K562 (cell line): ENCODE measurements around the gene NDUFAF5. TPM values are rescaled to one million over a fixed set of nuclear protein-coding genes. Genes with fewer than 3 reads are reported as not detected.

Source experiments
- ATAC-seq: fragments of 200-7000 bp; cut with Tn5 transposase; 3 replicates; pipeline ENCODE4 v1.9.1; 2020; ENCODE audit warnings: moderate library complexity
- BruUV-seq: library from RNA; stranded (reverse); fragments of 400-500 nt; replicated peaks from 2 replicates; lab custom pipeline; 2021; lab: Mats Ljungman, UMichigan
- CTCF ChIA-PET: fragments of 300-600 bp; formaldehyde crosslinking; extraction: SDS; loops from one replicate; lab custom pipeline; 2021; ENCODE audit warnings: low intra/inter-chr PET ratio; lab: Yijun Ruan, JAX
- POLR2A ChIA-PET: fragments of 300-600, 350-650 bp; sonication (Branson Sonifier 250); formaldehyde crosslinking; extraction: SDS; loops from one replicate; lab custom pipeline; 2021; ENCODE audit warnings: antibody characterized with exemption, inconsistent platforms; lab: Yijun Ruan, JAX
- DNase-seq, 4 experiments: peaks; one replicate each; pipeline versions ENCODE4 v3.0.0 to v3.0.0-alpha.2; 2011 to 2018; ENCODE audit warnings: low spot score in 3 of 4, mixed read lengths in 3 of 4; ENCODE audit errors: extremely low read depth in 1 of 4
- FAIRE-seq: peaks from 2 replicates; lab custom pipeline; 2011; peaks lifted over from hg19 to GRCh38; lab: Jason Lieb, UNC
- H2AFZ ChIP-seq: 2 replicates; pipeline ENCODE4 v1.6.0; 2011; ENCODE audit warnings: low read depth, low read length, control low read depth, inconsistent platforms
- H3K27ac ChIP-seq: fragments of 200-600 bp; 3 replicates; pipeline ENCODE4 v1.8.0; 2011; ENCODE audit warnings: low read depth, mild to moderate bottlenecking, control low read depth, inconsistent platforms, low read length, moderate library complexity, mixed read lengths; ENCODE audit errors: extremely low read depth
- H3K27me3 ChIP-seq, 2 experiments: fragments of 300-600 bp in 1 of 2; 2 replicates in 1 of 2; 3 replicates in 1 of 2; pipeline versions ENCODE4 v1.6.0 to v1.8.0; 2011; ENCODE audit warnings: inconsistent platforms in 2 of 2, low read length in 2 of 2, mild to moderate bottlenecking in 1 of 2, mixed read lengths in 1 of 2, moderate library complexity in 1 of 2; ENCODE audit not compliant: control insufficient read depth in 2 of 2, insufficient read depth in 2 of 2
- H3K36me3 ChIP-seq: fragments of 300-600 bp; 3 replicates; pipeline ENCODE4 v1.8.0; 2011; ENCODE audit warnings: mild to moderate bottlenecking, low read length, inconsistent platforms; ENCODE audit not compliant: control insufficient read depth, insufficient read depth
- H3K4me1 ChIP-seq, 2 experiments: fragments of 200-600 bp in 1 of 2; replicated peaks in 1 of 2; 2 replicates in 1 of 2; 3 replicates in 1 of 2; pipeline versions ENCODE4 v1.5.1 to v1.8.0; 2011; ENCODE audit warnings: inconsistent platforms in 2 of 2, low read length in 2 of 2, mild to moderate bottlenecking in 1 of 2, mixed read lengths in 1 of 2, moderate library complexity in 1 of 2; ENCODE audit not compliant: control insufficient read depth in 2 of 2, insufficient read depth in 2 of 2
- H3K4me2 ChIP-seq: 2 replicates; pipeline ENCODE4 v1.6.1; 2011; ENCODE audit warnings: low read length, control low read depth, inconsistent platforms, mixed read lengths; ENCODE audit not compliant: insufficient read depth
- H3K4me3 ChIP-seq: fragments of 200-600 bp; sonication (generic), shearing (Covaris generic); 2 replicates; pipeline ENCODE4 v1.5.1; 2016; ENCODE audit warnings: control low read depth, inconsistent platforms
- H3K79me2 ChIP-seq: fragments of 200-600 bp; 3 replicates; pipeline ENCODE4 v1.8.0; 2011; ENCODE audit warnings: low read length, inconsistent platforms; ENCODE audit not compliant: control insufficient read depth, insufficient read depth
- H3K9ac ChIP-seq, 2 experiments: 2 replicates each; pipeline versions ENCODE4 v1.6.0 to v1.6.1; 2011; ENCODE audit warnings: low read depth in 2 of 2, low read length in 2 of 2, control low read depth in 1 of 2, inconsistent platforms in 1 of 2, mild to moderate bottlenecking in 1 of 2, mixed read lengths in 1 of 2; ENCODE audit not compliant: insufficient read depth in 1 of 2
- H3K9me1 ChIP-seq: one replicate; pipeline ENCODE4 v1.6.0; 2011; ENCODE audit warnings: inconsistent platforms, mild to moderate bottlenecking, low read length, moderate library complexity; ENCODE audit not compliant: control insufficient read depth, insufficient read depth
- H3K9me3 ChIP-seq: replicated peaks from 2 replicates; pipeline ENCODE4 v1.5.1; 2011; ENCODE audit warnings: low read depth, low read length, inconsistent platforms; ENCODE audit not compliant: control insufficient read depth, insufficient read depth
- H4K20me1 ChIP-seq: replicated peaks from 2 replicates; pipeline ENCODE4 v1.6.1; 2011; ENCODE audit warnings: low read length, inconsistent platforms, mixed read lengths; ENCODE audit not compliant: control insufficient read depth, insufficient read depth
- CCNT2 ChIP-seq: IDR thresholded peaks from 2 replicates; pipeline ENCODE4 v1.6.1; 2011; ENCODE audit warnings: borderline replicate concordance, low read depth, mild to moderate bottlenecking, moderate library complexity, mixed read lengths, low read length; ENCODE audit not compliant: insufficient read length; ENCODE audit errors: extremely low read depth
- CREM ChIP-seq: IDR thresholded peaks from 2 replicates; pipeline ENCODE4 v1.6.1; 2014; ENCODE audit warnings: antibody characterized with exemption, low read depth
- FOS ChIP-seq: IDR thresholded peaks from 3 replicates; pipeline ENCODE4 v1.6.1; 2011; ENCODE audit not compliant: insufficient read length; ENCODE audit errors: extremely low read depth
- FOXM1 ChIP-seq, 2 experiments: fragments of 450-650 bp in 1 of 2; sonication (generic) in 1 of 2; formaldehyde crosslinking in 1 of 2; IDR thresholded peaks; 2 replicates each; pipeline versions ENCODE4 v1.6.1 to v1.9.0; 2017 to 2022; ENCODE audit warnings: low read depth in 2 of 2, mild to moderate bottlenecking in 2 of 2, missing genetic modification reagents in 1 of 2, moderate library complexity in 1 of 2
- GTF2F1 ChIP-seq: IDR thresholded peaks from 2 replicates; pipeline ENCODE4 v1.6.1; 2011; ENCODE audit warnings: low read depth, low read length, improper control_type of control experiment
- KAT2B ChIP-seq: IDR thresholded peaks from one replicate; pipeline ENCODE4 v1.6.1; 2012; ENCODE audit warnings: low read depth, mild to moderate bottlenecking, control low read depth, inconsistent platforms, low read length, moderate library complexity
- NCOA6 ChIP-seq: fragments of 450-650 bp; IDR thresholded peaks from 2 replicates; pipeline ENCODE4 v1.6.1; 2017; ENCODE audit warnings: mild to moderate bottlenecking
- NFYB ChIP-seq: IDR thresholded peaks from 2 replicates; pipeline ENCODE4 v1.6.1; 2011; ENCODE audit warnings: mild to moderate bottlenecking, moderate library complexity; ENCODE audit not compliant: insufficient read length; ENCODE audit errors: extremely low read depth
- RBFOX2 ChIP-seq: fragments of 200-400 bp; formaldehyde crosslinking; IDR thresholded peaks from 2 replicates; pipeline ENCODE4 v1.6.1; 2017; ENCODE audit warnings: low read depth, mild to moderate bottlenecking, low read length, moderate library complexity
- ZBTB7A ChIP-seq: IDR thresholded peaks from 2 replicates; pipeline ENCODE4 v1.6.1; 2011; ENCODE audit warnings: low read depth, mild to moderate bottlenecking, low read length, moderate library complexity, borderline replicate concordance; ENCODE audit not compliant: control insufficient read depth
- WGBS: fragments of 100-300 bp; shearing (Covaris generic); methylation state at CpG from one replicate; pipeline ENCODE4 v1.1.6; 2016; ENCODE audit warnings: low coverage, mixed read lengths; ENCODE audit not compliant: insufficient coverage; ENCODE audit errors: missing lambda C conversion rate; 5-methylcytosine and 5-hydroxymethylcytosine counted together
- in situ Hi-C: fragments of 300-500 bp; cut with MboI; formaldehyde crosslinking; loops from 4 replicates; pipeline ENCODE4 v1.15.0; 2018; ENCODE audit warnings: inconsistent platforms, mixed read lengths
- intact Hi-C: fragments of 100-400 bp; cut with micrococcal nuclease; formaldehyde crosslinking; loops from 2 replicates; pipeline ENCODE4 v1.14.2; 2022
- polyA plus RNA-seq, 8 experiments: library from polyadenylated mRNA; depleted of rRNA in 4 of 8; stranded (reverse) in 5 of 8; unstranded in 3 of 8; fragments of >200 nt; fragmentation: Nextera tagmentation in 2 of 8; fragmentation: Illumina TruSeq in 1 of 8; extraction: Ambion mirVana in 2 of 8; extraction: Trizol in 1 of 8; gene quantifications; 2 replicates each; pipeline versions ENCODE4 v1.2.1 to v1.2.3, GENCODE V29; 2011 to 2014; ENCODE audit warnings: inconsistent platforms in 1 of 8, missing spikeins in 1 of 8
- total RNA-seq, 7 experiments: library from RNA; depleted of rRNA in 6 of 7; stranded (reverse); fragments of >200 nt in 6 of 7; fragmentation: Illumina TruSeq in 2 of 7; extraction: Trizol in 2 of 7; gene quantifications; 2 replicates each; pipeline versions ENCODE4 v1.2.1 to v1.2.3, GENCODE V29; 2011 to 2021; ENCODE audit warnings: low replicate concordance in 1 of 7
- TF ChIP-seq, protein P1 (sequence below): fragments of 450-650 bp; IDR thresholded peaks from 2 replicates; pipeline ENCODE4 v1.6.1; 2016; ENCODE audit warnings: mild to moderate bottlenecking
- TF ChIP-seq, protein P2 (sequence below): fragments of 250-450 bp; sonication (Bioruptor Pico); IDR thresholded peaks from 2 replicates; pipeline ENCODE4 v1.5.0; 2020; ENCODE audit warnings: mild to moderate bottlenecking
- TF ChIP-seq, protein P3 (sequence below), 3 experiments: fragments of 200-800 bp in 1 of 3; fragments of 250-450 bp in 1 of 3; fragments of 450-650 bp in 1 of 3; sonication (Bioruptor Pico) in 1 of 3; sonication (Bioruptor generic) in 1 of 3; formaldehyde crosslinking in 1 of 3; IDR thresholded peaks; 2 replicates each; pipeline versions ENCODE4 v1.6.1 to v1.8.0; 2016 to 2022; ENCODE audit warnings: mild to moderate bottlenecking in 2 of 3, missing genetic modification characterization in 2 of 3, missing compliant biosample characterization in 1 of 3, moderate library complexity in 1 of 3

The NDUFAF5 gene
- total and polyA plus RNA-seq, 9 of the 15 experiments (the other 6 are each of a cell fraction or from before 2014, with no cell fraction given) = 17.2 to 33.1 (median 27.3) TPM

DNA sequence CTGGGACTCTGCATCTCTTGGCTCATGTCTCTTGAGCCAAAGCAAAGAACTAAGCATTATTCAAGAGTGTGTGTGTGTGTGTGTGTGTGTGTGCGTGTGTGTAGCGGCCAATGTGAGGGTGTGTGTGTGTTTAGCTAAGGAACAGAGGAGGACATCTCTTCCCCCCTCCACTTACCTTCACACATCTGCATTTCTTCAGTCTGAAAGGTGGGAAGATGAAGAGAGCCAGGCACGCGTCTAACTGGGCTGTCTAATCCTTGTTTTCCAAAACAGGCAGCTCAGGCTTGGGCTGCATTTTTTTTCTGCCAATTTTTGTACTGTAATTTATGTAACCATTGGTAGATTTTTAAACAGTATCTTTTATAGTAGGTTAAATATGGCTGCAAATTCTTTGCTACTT, 59.5 kb downstream of the NDUFAF5 start:
- Histone ChIP-seq H3K27me3 (peaks cover 0 to 5% of the 10 kb centered on the region in 2 experiments; a peak in 3 of 5 replicates), H3K27ac (no peak overlapping the region; the same call in 2 of the 3 replicates), H3K79me2 (no peaks in the 10 kb centered on the region), H4K20me1 (no peaks in the 10 kb centered on the region), H3K4me1 (no peaks in the 10 kb centered on the region), H3K9me1 (no peaks in the 10 kb centered on the region), H3K4me2 (no peak overlapping the region), H3K9ac (no peak overlapping the region), H3K4me3 (no peak overlapping the region), H3K36me3 (no peaks in the 10 kb centered on the region), H3K9me3 (no peaks in the 10 kb centered on the region), H2AFZ (no peak overlapping the region)
- TF ChIP-seq CCNT2 (no peak), FOXM1 (IDR thresholded peaks at IDR 0.05; ENCODE audit: low read depth) (no peak), FOXM1 (CRISPR knock-in tag; IDR thresholded peaks at IDR 0.05; ENCODE audit: low read depth) (no peak), RBFOX2 (no peak), CREM (no peak), GTF2F1 (no peak), KAT2B (no peak), NCOA6 (no peak), FOS (no peak), NFYB (no peak), ZBTB7A (no peak)
- TF ChIP-seq, protein P1, sequence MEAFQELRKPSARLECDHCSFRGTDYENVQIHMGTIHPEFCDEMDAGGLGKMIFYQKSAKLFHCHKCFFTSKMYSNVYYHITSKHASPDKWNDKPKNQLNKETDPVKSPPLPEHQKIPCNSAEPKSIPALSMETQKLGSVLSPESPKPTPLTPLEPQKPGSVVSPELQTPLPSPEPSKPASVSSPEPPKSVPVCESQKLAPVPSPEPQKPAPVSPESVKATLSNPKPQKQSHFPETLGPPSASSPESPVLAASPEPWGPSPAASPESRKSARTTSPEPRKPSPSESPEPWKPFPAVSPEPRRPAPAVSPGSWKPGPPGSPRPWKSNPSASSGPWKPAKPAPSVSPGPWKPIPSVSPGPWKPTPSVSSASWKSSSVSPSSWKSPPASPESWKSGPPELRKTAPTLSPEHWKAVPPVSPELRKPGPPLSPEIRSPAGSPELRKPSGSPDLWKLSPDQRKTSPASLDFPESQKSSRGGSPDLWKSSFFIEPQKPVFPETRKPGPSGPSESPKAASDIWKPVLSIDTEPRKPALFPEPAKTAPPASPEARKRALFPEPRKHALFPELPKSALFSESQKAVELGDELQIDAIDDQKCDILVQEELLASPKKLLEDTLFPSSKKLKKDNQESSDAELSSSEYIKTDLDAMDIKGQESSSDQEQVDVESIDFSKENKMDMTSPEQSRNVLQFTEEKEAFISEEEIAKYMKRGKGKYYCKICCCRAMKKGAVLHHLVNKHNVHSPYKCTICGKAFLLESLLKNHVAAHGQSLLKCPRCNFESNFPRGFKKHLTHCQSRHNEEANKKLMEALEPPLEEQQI = no peak
- TF ChIP-seq, protein P2, sequence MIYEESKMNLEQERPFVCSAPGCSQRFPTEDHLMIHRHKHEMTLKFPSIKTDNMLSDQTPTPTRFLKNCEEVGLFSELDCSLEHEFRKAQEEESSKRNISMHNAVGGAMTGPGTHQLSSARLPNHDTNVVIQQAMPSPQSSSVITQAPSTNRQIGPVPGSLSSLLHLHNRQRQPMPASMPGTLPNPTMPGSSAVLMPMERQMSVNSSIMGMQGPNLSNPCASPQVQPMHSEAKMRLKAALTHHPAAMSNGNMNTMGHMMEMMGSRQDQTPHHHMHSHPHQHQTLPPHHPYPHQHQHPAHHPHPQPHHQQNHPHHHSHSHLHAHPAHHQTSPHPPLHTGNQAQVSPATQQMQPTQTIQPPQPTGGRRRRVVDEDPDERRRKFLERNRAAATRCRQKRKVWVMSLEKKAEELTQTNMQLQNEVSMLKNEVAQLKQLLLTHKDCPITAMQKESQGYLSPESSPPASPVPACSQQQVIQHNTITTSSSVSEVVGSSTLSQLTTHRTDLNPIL (CRISPR knock-in tag) = no peak
- TF ChIP-seq, protein P3, sequence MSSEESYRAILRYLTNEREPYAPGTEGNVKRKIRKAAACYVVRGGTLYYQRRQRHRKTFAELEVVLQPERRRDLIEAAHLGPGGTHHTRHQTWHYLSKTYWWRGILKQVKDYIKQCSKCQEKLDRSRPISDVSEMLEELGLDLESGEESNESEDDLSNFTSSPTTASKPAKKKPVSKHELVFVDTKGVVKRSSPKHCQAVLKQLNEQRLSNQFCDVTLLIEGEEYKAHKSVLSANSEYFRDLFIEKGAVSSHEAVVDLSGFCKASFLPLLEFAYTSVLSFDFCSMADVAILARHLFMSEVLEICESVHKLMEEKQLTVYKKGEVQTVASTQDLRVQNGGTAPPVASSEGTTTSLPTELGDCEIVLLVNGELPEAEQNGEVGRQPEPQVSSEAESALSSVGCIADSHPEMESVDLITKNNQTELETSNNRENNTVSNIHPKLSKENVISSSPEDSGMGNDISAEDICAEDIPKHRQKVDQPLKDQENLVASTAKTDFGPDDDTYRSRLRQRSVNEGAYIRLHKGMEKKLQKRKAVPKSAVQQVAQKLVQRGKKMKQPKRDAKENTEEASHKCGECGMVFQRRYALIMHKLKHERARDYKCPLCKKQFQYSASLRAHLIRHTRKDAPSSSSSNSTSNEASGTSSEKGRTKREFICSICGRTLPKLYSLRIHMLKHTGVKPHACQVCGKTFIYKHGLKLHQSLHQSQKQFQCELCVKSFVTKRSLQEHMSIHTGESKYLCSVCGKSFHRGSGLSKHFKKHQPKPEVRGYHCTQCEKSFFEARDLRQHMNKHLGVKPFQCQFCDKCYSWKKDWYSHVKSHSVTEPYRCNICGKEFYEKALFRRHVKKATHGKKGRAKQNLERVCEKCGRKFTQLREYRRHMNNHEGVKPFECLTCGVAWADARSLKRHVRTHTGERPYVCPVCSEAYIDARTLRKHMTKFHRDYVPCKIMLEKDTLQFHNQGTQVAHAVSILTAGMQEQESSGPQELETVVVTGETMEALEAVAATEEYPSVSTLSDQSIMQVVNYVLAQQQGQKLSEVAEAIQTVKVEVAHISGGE (CRISPR knock-in tag; IDR thresholded peaks at IDR 0.05) = no peak
- BruUV-seq = no TSS peak
- intact Hi-C loops (no loop called here), in situ Hi-C loops (no loop called here)
- no peak for FAIRE-seq
- WGBS = no CpG with 5 or more reads among the region's 4 CpGs
- CTCF ChIA-PET = interaction anchor here (0.7 kb wide), 1 partner anchor 535 kb away, joined by 3 read pairs; no protein-coding TSS in a partner anchor
- DNase-seq = no peak
- ATAC-seq = no peak
- POLR2A ChIA-PET = interaction anchor here (0.6 kb wide), 1 partner anchor 501 kb away, joined by 3 read pairs; no protein-coding TSS in a partner anchor
